GM12892 (cell line): ENCODE data around the gene PRRT3.
"Not testable (repeated sequence)": the region's sequence is repeated elsewhere in the genome, so short reads cannot be mapped to it uniquely, and the experiment has no call there.

Source experiments
- POLR2A ChIP-seq: IDR thresholded peaks from 2 replicates; pipeline ENCODE4 v1.6.1; 2011; ENCODE audit warnings: low read depth, low read length, control low read depth
- POLR2AphosphoS5 ChIP-seq: IDR thresholded peaks from 2 replicates; pipeline ENCODE4 v1.6.1; 2011; ENCODE audit warnings: low read depth, low read length, control low read depth

DNA sequence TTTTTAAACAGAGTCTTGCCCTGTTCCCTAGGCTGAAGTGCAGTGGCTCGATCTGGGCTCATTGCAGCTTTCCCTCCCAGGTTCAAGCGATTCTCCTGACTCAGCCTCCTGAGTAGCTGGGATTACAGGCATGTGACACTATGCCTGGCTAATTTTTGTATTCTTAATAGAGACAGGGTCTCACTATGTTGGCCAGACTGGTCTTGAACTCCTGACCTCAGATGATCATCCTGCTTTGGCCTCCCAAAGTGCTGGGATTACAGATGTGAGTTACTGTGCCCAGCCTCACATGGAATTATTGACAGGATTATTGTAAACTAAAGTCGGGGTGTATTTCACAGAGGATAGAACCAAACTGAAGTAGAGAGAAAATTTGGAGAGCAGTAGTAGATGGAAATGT lies 56.5 kb downstream of the PRRT3 start:
- not testable (repeated sequence) for TF ChIP-seq POLR2AphosphoS5, POLR2A
